ENCODE measurements around the gene CA9.

DNA sequence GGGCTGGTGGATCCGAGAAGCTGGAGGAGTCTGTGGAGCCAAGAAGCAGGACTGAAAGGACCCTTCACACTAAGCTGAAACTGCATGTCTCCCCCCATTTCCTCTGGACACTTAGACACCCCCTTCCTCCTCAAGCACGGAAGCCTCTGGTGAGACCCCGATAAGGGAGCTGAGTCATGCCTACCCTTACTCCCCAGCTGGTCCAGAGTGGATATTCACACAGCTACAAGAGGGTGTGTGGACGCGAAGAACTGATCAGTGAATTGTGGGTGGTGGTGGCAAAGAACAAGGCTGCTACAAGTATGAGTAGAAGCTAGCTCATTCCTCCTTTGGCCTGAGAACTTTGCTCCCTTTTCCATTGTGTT, 53.9 kb downstream of the CA9 start:
- no peak for TF ChIP-seq CTCF (IDR thresholded peaks at IDR 0.05; ENCODE audit: insufficient read depth, low read depth, low read length)
- no peak for TF ChIP-seq EZH2 (IDR thresholded peaks at IDR 0.05; ENCODE audit: insufficient read depth, low read length)

Measured in astrocyte (in vitro differentiated cells and primary cell).